ENCODE results near the gene GASK1A. TPM values are rescaled to one million over a fixed set of nuclear protein-coding genes. Genes with fewer than 3 reads are reported as not detected.

GASK1A gene
- polyA plus RNA-seq, 1 experiment: 0.78 TPM

- H3K27me3 ChIP-seq (ENCODE audit: control insufficient read depth, insufficient read depth, low read length): no peaks in the 10 kb centered on the region
- no peaks in the 10 kb centered on the region for H3K36me3 ChIP-seq (ENCODE audit: control insufficient read depth, insufficient read depth, low read length)
- DNase-seq (ENCODE audit: low read depth): no peak
- ChIA-PET CTCF (interaction anchor here (1.4 kb wide), 1 partner anchor 27 kb away, joined by 5 read pairs; no protein-coding TSS in a partner anchor), POLR2A (no interaction called here)
- no peak for TF ChIP-seq CTCF (IDR thresholded peaks at IDR 0.05; ENCODE audit: insufficient read depth, low read depth, low read length)
- H3K4me3 ChIP-seq (ENCODE audit: low read depth, low read length): no peak overlapping the region
Observed at GRCh38 chr3:42988566-42988965, 9.5 kb downstream of the GASK1A start.

- H3K27me3 ChIP-seq (ENCODE audit: control insufficient read depth, insufficient read depth, low read length): no peaks in the 10 kb centered on the region
- ChIA-PET POLR2A (no interaction called here), CTCF (no interaction called here)
- H3K36me3 ChIP-seq (ENCODE audit: control insufficient read depth, insufficient read depth, low read length): no peaks in the 10 kb centered on the region
- no peak for TF ChIP-seq CTCF (IDR thresholded peaks at IDR 0.05; ENCODE audit: insufficient read depth, low read depth, low read length)
- no peak overlapping the region for H3K4me3 ChIP-seq (ENCODE audit: low read depth, low read length)
- DNase-seq (ENCODE audit: low read depth): no peak
Observed at GRCh38 chr3:42991341-42992315, 12.5 kb downstream of the GASK1A start.

GRCh38 chr3:42994595-42994994, 15.5 kb downstream of the GASK1A start:
- DNase-seq (ENCODE audit: low read depth): no peak
- H3K4me3 ChIP-seq (ENCODE audit: low read depth, low read length): no peak overlapping the region
- CTCF ChIA-PET: no interaction called here
- H3K36me3 ChIP-seq (ENCODE audit: control insufficient read depth, insufficient read depth, low read length): no peaks in the 10 kb centered on the region
- TF ChIP-seq CTCF (IDR thresholded peaks at IDR 0.05; ENCODE audit: insufficient read depth, low read depth, low read length): no peak
- H3K27me3 ChIP-seq (ENCODE audit: control insufficient read depth, insufficient read depth, low read length): no peaks in the 10 kb centered on the region; the same call in 1 of the 2 replicates
- POLR2A ChIA-PET: no interaction called here

- POLR2A ChIA-PET: no interaction called here
- no peak for TF ChIP-seq CTCF (IDR thresholded peaks at IDR 0.05; ENCODE audit: insufficient read depth, low read depth, low read length)
- H3K4me3 ChIP-seq (ENCODE audit: low read depth, low read length): no peak overlapping the region
- H3K27me3 ChIP-seq (ENCODE audit: control insufficient read depth, insufficient read depth, low read length): no peaks in the 10 kb centered on the region; the same call in 1 of the 2 replicates
- no peaks in the 10 kb centered on the region for H3K36me3 ChIP-seq (ENCODE audit: control insufficient read depth, insufficient read depth, low read length)
- CTCF ChIA-PET: no interaction called here
- no peak for DNase-seq (ENCODE audit: low read depth)
Observed at GRCh38 chr3:42996021-42996420, 16.9 kb downstream of the GASK1A start.

- Histone ChIP-seq H3K4me3 (ENCODE audit: low read depth, low read length) (no peak overlapping the region), H3K27me3 (ENCODE audit: control insufficient read depth, insufficient read depth, low read length) (no peaks in the 10 kb centered on the region; the same call in 1 of the 2 replicates), H3K36me3 (ENCODE audit: control insufficient read depth, insufficient read depth, low read length) (no peaks in the 10 kb centered on the region)
- no peak for DNase-seq (ENCODE audit: low read depth)
- POLR2A ChIA-PET: no interaction called here
- TF ChIP-seq CTCF (IDR thresholded peaks at IDR 0.05; ENCODE audit: insufficient read depth, low read depth, low read length): no peak
- CTCF ChIA-PET: no interaction called here
Observed at GRCh38 chr3:42996633-42997075, 17.5 kb downstream of the GASK1A start.
